GM12878 (cell line): ENCODE data around the gene CMTM3. TPM values are rescaled to one million over a fixed set of nuclear protein-coding genes. Genes with fewer than 3 reads are reported as not detected.

ENCODE experiments used
- ATAC-seq: fragments of 200-7000 bp; cut with Tn5 transposase; 3 replicates; pipeline ENCODE4 v1.9.1; 2020; ENCODE audit warnings: mild to moderate bottlenecking, moderate library complexity
- BruUV-seq: library from RNA; stranded (reverse); fragments of 400-500 nt; replicated peaks from 2 replicates; lab custom pipeline; 2021; lab: Mats Ljungman, UMichigan
- CTCF ChIA-PET: fragments of 300-600 bp; sonication (Branson Sonifier 250); formaldehyde crosslinking; extraction: SDS; loops from one replicate; lab custom pipeline; 2021; ENCODE audit warnings: inconsistent platforms; lab: Yijun Ruan, JAX
- POLR2A ChIA-PET: fragments of 350-600 bp; formaldehyde crosslinking; extraction: SDS; loops from one replicate; lab custom pipeline; 2021; ENCODE audit warnings: inconsistent platforms; lab: Charles Lee
- RAD21 ChIA-PET: fragments of 300-600 bp; sonication (Branson Sonifier 250); formaldehyde crosslinking; loops from one replicate; lab custom pipeline; 2023; ENCODE audit warnings: antibody characterized with exemption; ENCODE audit not compliant: unreplicated experiment; lab: Charles Lee
- SMC1A ChIA-PET: fragments of 300-600 bp; sonication (Branson Sonifier 250); formaldehyde crosslinking; loops from one replicate; lab custom pipeline; 2023; ENCODE audit not compliant: unreplicated experiment, uncharacterized antibody; lab: Charles Lee
- DNase-seq: peaks from one replicate; pipeline ENCODE4 v3.0.0-alpha.2; 2011; ENCODE audit warnings: low read depth, low spot score
- FAIRE-seq: peaks from 3 replicates; lab custom pipeline; 2011; peaks lifted over from hg19 to GRCh38; lab: Jason Lieb, UNC
- H2AFZ ChIP-seq: 2 replicates; pipeline ENCODE4 v1.6.0; 2011; ENCODE audit warnings: low read depth, low read length, control low read depth; ENCODE audit not compliant: control insufficient read depth
- H3K27ac ChIP-seq: 2 replicates; pipeline ENCODE4 v1.5.1; 2011; ENCODE audit warnings: control low read depth; ENCODE audit not compliant: control insufficient read depth, insufficient read depth
- H3K27me3 ChIP-seq, 2 experiments: replicated peaks in 1 of 2; 2 replicates each; pipeline versions ENCODE4 v1.6.0 to v1.6.1; 2011; ENCODE audit warnings: low read length in 1 of 2; ENCODE audit not compliant: control insufficient read depth in 2 of 2, insufficient read depth in 2 of 2
- H3K36me3 ChIP-seq, 2 experiments: 2 replicates each; pipeline ENCODE4 v1.5.1; 2011; ENCODE audit warnings: low read length in 1 of 2; ENCODE audit not compliant: control insufficient read depth in 2 of 2, insufficient read depth in 2 of 2
- H3K4me1 ChIP-seq: 2 replicates; pipeline ENCODE4 v1.6.1; 2011; ENCODE audit warnings: mild to moderate bottlenecking, low read length, moderate library complexity, mixed read lengths; ENCODE audit not compliant: control insufficient read depth, insufficient read depth
- H3K4me2 ChIP-seq: 2 replicates; pipeline ENCODE4 v1.6.0; 2011; ENCODE audit warnings: control low read depth; ENCODE audit not compliant: control insufficient read depth, insufficient read depth
- H3K4me3 ChIP-seq: fragments of 200-600 bp; sonication (generic); 2 replicates; pipeline ENCODE4 v1.5.1; 2016
- H3K79me2 ChIP-seq: 2 replicates; pipeline ENCODE4 v1.6.0; 2011; ENCODE audit warnings: low read length; ENCODE audit not compliant: control insufficient read depth, insufficient read depth
- H3K9ac ChIP-seq: 2 replicates; pipeline ENCODE4 v1.8.0; 2011; ENCODE audit warnings: low read length, control low read depth, mixed read lengths; ENCODE audit not compliant: control insufficient read depth, insufficient read depth
- H3K9me3 ChIP-seq: replicated peaks from 3 replicates; pipeline ENCODE4 v1.5.1; 2011; ENCODE audit warnings: mild to moderate bottlenecking, low read length; ENCODE audit not compliant: control insufficient read depth, insufficient read depth
- H4K20me1 ChIP-seq: 2 replicates; pipeline ENCODE4 v1.6.0; 2011; ENCODE audit not compliant: control insufficient read depth, insufficient read depth
- HDGF ChIP-seq: fragments of 450-650 bp; IDR thresholded peaks from 2 replicates; pipeline ENCODE4 v1.6.1; 2016; ENCODE audit warnings: antibody characterized with exemption
- HSF1 ChIP-seq: fragments of 150-350 bp; IDR thresholded peaks from 2 replicates; pipeline ENCODE4 v1.6.1; 2014; ENCODE audit warnings: mild to moderate bottlenecking, low read depth, low read length
- IRF5 ChIP-seq: fragments of 450-650 bp; IDR thresholded peaks from 2 replicates; pipeline ENCODE4 v1.6.1; 2017; ENCODE audit warnings: borderline replicate concordance
- WGBS: methylation state at CpG from one replicate; pipeline ENCODE4 v1.1.6; 2016; ENCODE audit warnings: low lambda C conversion rate; ENCODE audit not compliant: insufficient replicate concordance, insufficient coverage; ENCODE audit errors: missing lambda C conversion rate; 5-methylcytosine and 5-hydroxymethylcytosine counted together
- in situ Hi-C: fragments of 300-500 bp; cut with MboI; formaldehyde crosslinking; loops from 9 replicates; pipeline ENCODE4 v1.14.3; 2018; ENCODE audit warnings: mixed read lengths
- intact Hi-C: fragments of 100-400 bp; cut with micrococcal nuclease; formaldehyde crosslinking; loops from one replicate; pipeline ENCODE4 v1.14.2; 2022; ENCODE audit not compliant: unreplicated experiment
- polyA plus RNA-seq, 11 experiments: library from polyadenylated mRNA; depleted of rRNA in 4 of 11; unstranded in 6 of 11; stranded (reverse) in 5 of 11; fragments of >200 nt; fragmentation: Nextera tagmentation in 4 of 11; fragmentation: Illumina TruSeq in 1 of 11; extraction: Ambion mirVana in 4 of 11; extraction: Trizol in 1 of 11; gene quantifications; 1 replicate in 1 of 11; 2 replicates in 10 of 11; pipeline versions ENCODE4 v1.2.1 to v1.2.3, GENCODE V29; 2011 to 2016; ENCODE audit warnings: inconsistent platforms in 2 of 11, missing spikeins in 2 of 11, low read depth in 1 of 11
- total RNA-seq, 4 experiments: library from RNA; depleted of rRNA in 3 of 4; stranded (reverse); fragments of >200 nt in 3 of 4; fragmentation: Illumina TruSeq in 1 of 4; extraction: Trizol in 1 of 4; gene quantifications; 2 replicates each; pipeline versions ENCODE4 v1.2.1 to v1.2.3, GENCODE V29; 2013 to 2021
- TF ChIP-seq, protein P1 (sequence below): fragments of 450-650 bp; conservative IDR thresholded peaks from 2 replicates; pipeline ENCODE4 v1.6.1; 2017; ENCODE audit warnings: mild to moderate bottlenecking, moderate library complexity

CMTM3 gene
- total and polyA plus RNA-seq, 10 of the 15 experiments (the other 5 are each of a cell fraction or from before 2014, with no cell fraction given), result 5.4 to 47.4 (median 28.6) TPM

GRCh38 chr16:66576296-66576695, 28.2 kb upstream of the CMTM3 start:
- no peaks in the 10 kb centered on the region for H3K36me3 ChIP-seq
- no peaks in the 10 kb centered on the region for H3K9me3 ChIP-seq
- DNase-seq, result no peak
- SMC1A ChIA-PET, result interaction anchor here (0.8 to 4.0 kb wide), 4 partner anchors 7 to 14 kb away, joined by 3 to 25 read pairs (median 5); no protein-coding TSS in a partner anchor
- intact Hi-C loops, result no loop called here
- no peak overlapping the region for H3K4me3 ChIP-seq
- no TSS peak for BruUV-seq
- no peak for ATAC-seq
- RAD21 ChIA-PET, result interaction anchor here (0.6 kb wide), 1 partner anchor 12 kb away, joined by 3 read pairs; no protein-coding TSS in a partner anchor
- POLR2A ChIA-PET, result no interaction called here
- no peak overlapping the region for H3K9ac ChIP-seq
- CTCF ChIA-PET, result interaction anchor here (1.8 to 4.6 kb wide), 2 partner anchors 13 kb away, joined by 4 to 26 read pairs; no protein-coding TSS in a partner anchor
- TF ChIP-seq HDGF (no peak), IRF5 (no peak), HSF1 (no peak)
- TF ChIP-seq, protein P1, sequence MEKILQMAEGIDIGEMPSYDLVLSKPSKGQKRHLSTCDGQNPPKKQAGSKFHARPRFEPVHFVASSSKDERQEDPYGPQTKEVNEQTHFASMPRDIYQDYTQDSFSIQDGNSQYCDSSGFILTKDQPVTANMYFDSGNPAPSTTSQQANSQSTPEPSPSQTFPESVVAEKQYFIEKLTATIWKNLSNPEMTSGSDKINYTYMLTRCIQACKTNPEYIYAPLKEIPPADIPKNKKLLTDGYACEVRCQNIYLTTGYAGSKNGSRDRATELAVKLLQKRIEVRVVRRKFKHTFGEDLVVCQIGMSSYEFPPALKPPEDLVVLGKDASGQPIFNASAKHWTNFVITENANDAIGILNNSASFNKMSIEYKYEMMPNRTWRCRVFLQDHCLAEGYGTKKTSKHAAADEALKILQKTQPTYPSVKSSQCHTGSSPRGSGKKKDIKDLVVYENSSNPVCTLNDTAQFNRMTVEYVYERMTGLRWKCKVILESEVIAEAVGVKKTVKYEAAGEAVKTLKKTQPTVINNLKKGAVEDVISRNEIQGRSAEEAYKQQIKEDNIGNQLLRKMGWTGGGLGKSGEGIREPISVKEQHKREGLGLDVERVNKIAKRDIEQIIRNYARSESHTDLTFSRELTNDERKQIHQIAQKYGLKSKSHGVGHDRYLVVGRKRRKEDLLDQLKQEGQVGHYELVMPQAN, result no peak
- TF ChIP-seq, all 136 proteins: peak for 0
- H3K4me2 ChIP-seq, result no peak overlapping the region
- no peak overlapping the region for H2AFZ ChIP-seq
- H4K20me1 ChIP-seq, result no peaks in the 10 kb centered on the region
- FAIRE-seq, result no peak
- no peaks in the 10 kb centered on the region for H3K79me2 ChIP-seq
- WGBS, result 35% methylated on average over 5 of the region's 5 CpGs
- in situ Hi-C loops, result no loop called here
- peaks cover 7 to 13% of the 10 kb centered on the region in 2 experiments for H3K27me3 ChIP-seq
- peaks cover 1% of the 10 kb centered on the region; the same call in 1 of the 2 replicates for H3K4me1 ChIP-seq
- no peak overlapping the region for H3K27ac ChIP-seq
